Progenitor cell of endocrine pancreas (in vitro differentiated cells): ENCODE results near the gene CCDC33. TPM values are rescaled to one million over a fixed set of nuclear protein-coding genes. Genes with fewer than 3 reads are reported as not detected.

ENCODE experiments used
- DNase-seq: peaks from one replicate; pipeline ENCODE4 v3.0.0; 2021; ENCODE audit warnings: low spot score; ENCODE audit not compliant: unreplicated experiment
- H3K27ac Mint-ChIP-seq: 2 replicates; pipeline ENCODE4 v1.8.0; 2021; ENCODE audit warnings: mild to moderate bottlenecking, moderate library complexity, mixed read lengths
- H3K27me3 Mint-ChIP-seq: 2 replicates; pipeline ENCODE4 v1.8.0; 2021; ENCODE audit warnings: mixed read lengths
- H3K36me3 Mint-ChIP-seq: 2 replicates; pipeline ENCODE4 v1.8.0; 2022; ENCODE audit warnings: mixed read lengths; ENCODE audit not compliant: insufficient read depth
- H3K4me1 Mint-ChIP-seq: 2 replicates; pipeline ENCODE4 v1.8.0; 2021; ENCODE audit warnings: low read depth, mixed read lengths
- H3K4me3 Mint-ChIP-seq: 2 replicates; pipeline ENCODE4 v1.8.0; 2021; ENCODE audit warnings: low read depth, mild to moderate bottlenecking, moderate library complexity, mixed read lengths
- H3K9me3 Mint-ChIP-seq: 2 replicates; pipeline ENCODE4 v1.8.0; 2021; ENCODE audit warnings: low read depth, mixed read lengths
- CTCF ChIP-seq: fragments of 200-600 bp; sonication (generic); IDR thresholded peaks from one replicate; pipeline ENCODE4 v1.5.0; 2021; ENCODE audit warnings: antibody characterized with exemption, mild to moderate bottlenecking; ENCODE audit not compliant: unreplicated experiment
- total RNA-seq: library from RNA; stranded (reverse); gene quantifications from 2 replicates; pipeline ENCODE4 v1.2.1, GENCODE V29; 2021

The CCDC33 gene
- total RNA-seq, 1 donor from 2014 or later = 0.84 TPM

- DNase-seq = no peak
- Mint-ChIP-seq H3K27me3 (peaks cover 45% of the 10 kb centered on the region), H3K4me3 (no peak overlapping the region), H3K27ac (peak overlapping the region; percentile 29), H3K9me3 (no peaks in the 10 kb centered on the region), H3K36me3 (no peaks in the 10 kb centered on the region), H3K4me1 (peaks cover 15% of the 10 kb centered on the region)
- TF ChIP-seq CTCF = no peak
Observed at GRCh38 chr15:74226761-74227540, 9.2 kb upstream of the CCDC33 start.

GRCh38 chr15:74227968-74228722, 8.0 kb upstream of the CCDC33 start:
- Mint-ChIP-seq H3K27me3 (peaks cover 48% of the 10 kb centered on the region), H3K9me3 (no peaks in the 10 kb centered on the region), H3K36me3 (no peaks in the 10 kb centered on the region), H3K4me1 (peaks cover 10% of the 10 kb centered on the region), H3K4me3 (no peak overlapping the region), H3K27ac (no peak overlapping the region)
- TF ChIP-seq CTCF = no peak
- DNase-seq = no peak

- no peaks in the 10 kb centered on the region for H3K36me3 Mint-ChIP-seq
- no peak overlapping the region for H3K27ac Mint-ChIP-seq
- no peaks in the 10 kb centered on the region for H3K9me3 Mint-ChIP-seq
- peaks cover 47% of the 10 kb centered on the region for H3K27me3 Mint-ChIP-seq
- TF ChIP-seq CTCF = no peak
- no peak for DNase-seq
- H3K4me1 Mint-ChIP-seq = peaks cover 5% of the 10 kb centered on the region
- H3K4me3 Mint-ChIP-seq = no peak overlapping the region
Observed at GRCh38 chr15:74228723-74229081, 7.4 kb upstream of the CCDC33 start.

GRCh38 chr15:74229686-74230085, 6.4 kb upstream of the CCDC33 start:
- Mint-ChIP-seq H3K9me3 (no peaks in the 10 kb centered on the region), H3K27me3 (peaks cover 47% of the 10 kb centered on the region), H3K36me3 (no peaks in the 10 kb centered on the region), H3K4me1 (peaks cover 1% of the 10 kb centered on the region), H3K27ac (no peak overlapping the region), H3K4me3 (no peak overlapping the region)
- no peak for TF ChIP-seq CTCF
- DNase-seq = no peak

GRCh38 chr15:74231475-74231874, 4.7 kb upstream of the CCDC33 start:
- Mint-ChIP-seq H3K27ac (no peak overlapping the region), H3K9me3 (no peaks in the 10 kb centered on the region), H3K4me1 (peaks cover 1% of the 10 kb centered on the region), H3K4me3 (no peak overlapping the region), H3K36me3 (no peaks in the 10 kb centered on the region), H3K27me3 (peaks cover 38% of the 10 kb centered on the region)
- DNase-seq = no peak
- no peak for TF ChIP-seq CTCF
